Left hindlimb (tissue), 1 donor: Measurements from ENCODE around the gene PRDM16.

ENCODE experiments used
- DNase-seq: peaks from one replicate; pipeline ENCODE4 v3.0.0-alpha.2; 2018

Gene PRDM16

DNA sequence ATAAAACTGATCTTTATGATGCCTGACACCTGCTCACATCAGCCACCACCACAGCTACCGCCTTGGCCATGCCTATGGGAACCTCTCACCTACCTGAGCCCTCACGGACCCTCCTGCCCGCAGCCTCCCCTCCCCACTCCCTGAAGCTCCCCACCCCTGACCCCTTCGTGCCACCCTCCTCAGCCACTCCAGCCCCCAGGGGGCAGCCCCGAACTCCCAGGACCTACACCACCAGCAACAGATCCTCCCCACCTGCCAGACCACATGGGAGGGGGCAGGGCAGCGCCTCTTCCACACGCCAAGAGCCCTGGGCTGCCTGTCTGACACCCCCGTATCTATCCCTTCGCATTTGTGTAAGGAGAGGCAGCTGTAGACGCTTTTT lies 371.3 kb downstream of the PRDM16 start:
- peak; percentile 36 for DNase-seq

DNA sequence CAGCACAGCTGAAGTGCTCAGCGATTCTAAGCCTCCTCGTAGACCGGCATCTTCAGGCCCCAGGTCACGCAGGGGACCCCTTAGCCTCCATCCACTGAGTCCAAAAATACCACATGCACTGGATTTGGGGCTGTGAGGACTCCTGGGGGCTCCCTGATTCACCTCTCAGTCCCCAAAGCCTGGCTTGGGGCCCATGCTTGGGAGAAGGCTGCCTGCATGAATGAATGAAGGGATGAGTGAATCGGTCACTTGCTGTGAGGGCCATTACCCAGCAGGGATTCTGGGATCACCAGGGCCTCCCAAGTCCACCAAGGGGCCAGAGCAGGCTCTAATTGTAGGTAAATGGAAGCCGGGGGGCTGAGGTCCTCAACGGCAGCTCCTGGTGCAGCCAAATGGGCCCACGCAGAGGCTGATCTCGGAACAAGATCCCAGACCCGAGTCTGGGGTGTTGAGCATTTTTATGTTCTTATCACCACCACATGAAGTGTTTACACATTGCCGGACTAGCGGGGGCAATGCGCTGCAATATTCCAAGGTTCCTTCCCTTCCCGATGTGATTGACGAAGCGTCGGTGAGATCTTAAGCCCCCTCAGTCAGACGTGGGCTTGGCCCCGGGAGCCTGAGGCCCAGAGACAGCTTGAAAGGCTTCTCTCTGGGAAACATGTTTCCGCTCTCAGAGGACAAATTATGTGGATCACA lies 371.9 kb downstream of the PRDM16 start:
- peak; percentile 2 for DNase-seq

DNA sequence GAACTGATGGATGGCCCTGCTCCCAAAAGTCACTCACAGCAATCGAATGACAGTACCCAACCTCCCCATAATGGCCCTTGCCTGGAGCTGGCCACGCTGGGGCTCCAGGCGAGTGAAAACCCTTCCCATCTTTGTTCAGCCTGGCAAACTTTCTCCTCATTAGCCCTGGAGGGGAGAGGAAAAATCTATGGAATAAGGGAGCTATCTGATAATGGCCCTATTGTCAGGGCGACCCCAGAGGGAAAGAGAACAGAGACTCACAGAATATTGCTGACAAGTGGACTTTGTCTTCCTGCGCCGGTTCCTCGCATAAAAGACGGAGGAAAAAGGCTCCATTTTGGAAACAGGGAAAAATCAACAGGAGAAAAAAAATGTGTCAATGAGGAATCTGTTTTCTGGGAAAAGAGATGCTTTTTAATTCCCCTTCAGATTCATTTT lies 372.4 kb downstream of the PRDM16 start:
- peak; percentile 12 for DNase-seq

DNA sequence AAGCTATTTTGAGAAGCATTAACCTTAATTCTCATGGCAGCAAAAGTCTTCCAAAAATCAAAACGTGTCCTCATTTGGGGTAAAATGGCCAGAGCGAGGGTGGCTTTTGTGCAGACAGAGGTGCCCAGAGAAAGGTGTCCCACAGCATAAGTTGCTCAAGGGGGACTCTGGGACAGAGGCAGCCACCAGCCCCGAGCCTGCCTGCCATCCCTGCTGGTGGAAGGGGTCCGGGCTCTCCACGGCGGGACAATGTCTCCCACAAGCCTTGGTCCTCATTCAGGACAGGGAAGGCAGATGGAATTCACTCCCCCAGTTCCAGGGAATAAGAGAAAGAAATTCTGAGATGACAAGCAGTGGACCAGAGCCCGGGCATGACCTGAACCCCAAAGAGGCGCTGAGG lies 372.9 kb downstream of the PRDM16 start:
- peak; percentile 8 for DNase-seq

DNA sequence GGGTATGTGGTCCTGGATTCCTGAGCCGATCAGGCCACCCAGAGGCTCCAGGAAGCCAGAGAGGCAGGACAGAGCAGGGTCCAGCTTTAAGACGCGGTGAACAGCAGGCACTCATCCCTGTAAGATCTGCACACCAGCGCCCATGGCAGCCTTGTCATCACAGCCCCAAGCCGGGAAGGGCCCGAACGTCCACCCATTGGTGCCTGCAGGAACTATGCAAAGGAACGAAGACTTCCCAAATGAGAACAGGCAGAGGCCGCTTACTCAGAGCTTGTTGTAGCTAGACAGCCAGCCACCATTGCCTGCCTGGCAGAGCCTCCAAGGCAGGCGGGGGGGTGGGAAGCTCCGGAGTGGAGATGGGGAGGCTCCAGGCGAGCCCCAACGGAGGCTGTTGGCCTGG lies 373.3 kb downstream of the PRDM16 start:
- peak; percentile 20 for DNase-seq

DNA sequence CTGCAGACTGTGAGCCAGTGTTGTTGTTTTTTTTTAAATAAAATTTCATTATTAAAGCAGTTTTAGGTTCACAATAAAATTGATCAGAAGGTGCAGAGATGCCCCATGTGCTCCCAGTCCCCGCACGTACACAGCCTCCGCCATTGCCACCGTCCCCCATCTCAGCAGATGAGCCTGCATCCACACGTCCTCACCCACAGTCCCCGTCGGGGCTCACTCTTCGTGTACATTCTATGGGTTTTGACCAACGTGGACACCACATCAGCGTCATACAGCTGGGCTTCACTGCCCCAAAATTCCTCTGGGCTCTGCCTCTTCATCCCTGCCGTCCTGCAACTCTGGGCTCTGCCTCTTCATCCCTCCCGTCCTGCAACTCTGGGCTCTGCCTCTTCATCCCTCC lies 373.9 kb downstream of the PRDM16 start:
- DNase-seq: no peak

DNA sequence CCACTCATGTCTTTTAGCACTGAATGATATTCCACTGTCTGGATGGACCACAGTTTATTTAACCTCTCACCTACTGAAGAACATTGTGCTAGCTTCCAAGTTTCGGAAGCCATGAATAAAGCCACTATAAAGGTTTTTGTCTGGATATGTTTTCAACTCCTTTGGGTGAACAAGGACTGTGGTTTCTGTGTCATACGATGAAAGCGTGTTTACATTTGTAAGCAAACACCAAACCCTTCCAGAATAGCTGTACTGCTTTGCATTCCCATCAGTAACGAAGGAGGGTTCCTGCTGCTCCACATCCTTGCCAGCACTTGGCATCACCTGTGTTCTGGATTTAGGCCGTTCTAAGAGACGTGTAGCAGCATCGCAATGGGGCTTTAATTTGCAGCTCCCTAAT lies 374.8 kb downstream of the PRDM16 start:
- DNase-seq: peak; percentile 8

DNA sequence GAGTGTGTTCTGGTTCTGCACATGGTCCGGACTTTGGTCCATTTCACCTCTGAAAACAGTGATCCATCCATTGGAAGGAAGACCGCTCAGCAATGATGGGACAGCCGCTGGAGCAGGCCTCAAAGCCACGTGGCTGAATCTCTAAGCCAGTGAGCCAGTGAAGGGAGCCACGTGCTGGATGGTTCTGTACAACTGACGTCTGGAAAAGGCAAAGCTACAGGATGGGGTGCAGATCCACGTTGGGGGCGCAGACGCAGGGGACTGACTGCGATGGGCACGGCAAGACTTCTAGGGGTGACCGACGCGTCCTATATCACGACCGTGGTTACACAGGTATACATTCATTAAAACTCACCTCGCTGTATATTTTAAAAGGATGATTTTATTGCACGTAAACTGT lies 375.3 kb downstream of the PRDM16 start:
- DNase-seq: peak; percentile 5

DNA sequence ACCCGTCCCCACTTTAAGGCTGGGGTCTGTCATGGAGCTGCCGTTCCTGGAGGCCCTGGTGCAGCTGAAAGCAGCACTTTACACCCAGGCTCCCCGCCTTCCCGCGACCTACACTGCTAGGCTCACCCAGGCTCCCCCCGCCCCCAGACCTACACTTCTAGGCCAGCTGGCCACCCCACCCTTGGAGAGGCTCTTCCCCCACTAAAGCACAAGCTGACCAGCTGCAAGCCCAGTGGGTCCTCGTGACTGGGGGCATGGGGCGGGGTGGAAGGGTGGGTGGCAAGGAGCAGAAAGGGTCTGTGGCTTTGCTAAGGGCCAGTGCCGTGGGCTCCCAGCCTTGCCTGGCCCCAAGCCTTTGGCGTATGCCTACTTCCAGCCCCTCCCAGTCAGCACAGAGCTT lies 375.7 kb downstream of the PRDM16 start:
- peak; percentile 22 for DNase-seq

DNA sequence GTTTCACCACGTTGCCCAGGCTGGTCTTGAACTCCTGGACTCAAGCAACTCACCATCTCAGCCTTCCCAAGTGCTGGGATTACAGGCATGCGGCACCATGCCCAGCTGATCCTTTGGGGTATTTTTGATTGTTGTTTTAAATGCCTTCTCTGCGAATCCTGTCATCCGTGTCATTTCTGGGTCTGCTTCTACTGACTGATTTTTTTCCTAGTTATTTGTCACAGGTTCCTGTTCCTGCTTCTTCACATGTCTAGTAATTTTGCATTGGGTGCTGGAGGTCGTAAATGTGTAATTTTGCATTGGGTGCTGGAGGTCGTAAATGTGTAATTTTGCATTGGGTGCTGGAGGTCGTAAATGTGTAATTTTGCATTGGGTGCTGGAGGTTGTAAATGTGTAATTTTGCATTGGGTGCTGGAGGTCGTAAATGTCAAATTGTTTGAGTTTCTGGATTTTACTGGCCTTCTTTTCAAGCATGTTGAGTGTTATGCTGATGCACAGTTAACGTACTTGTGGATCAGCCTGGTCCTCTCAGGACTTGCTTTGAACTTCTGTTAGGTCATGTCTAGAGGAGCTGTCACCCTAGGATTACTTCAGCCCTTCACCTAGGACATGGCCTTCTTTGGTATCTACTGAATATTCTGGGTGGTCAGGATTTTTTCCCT lies 381.3 kb downstream of the PRDM16 start:
- no peak for DNase-seq

DNA sequence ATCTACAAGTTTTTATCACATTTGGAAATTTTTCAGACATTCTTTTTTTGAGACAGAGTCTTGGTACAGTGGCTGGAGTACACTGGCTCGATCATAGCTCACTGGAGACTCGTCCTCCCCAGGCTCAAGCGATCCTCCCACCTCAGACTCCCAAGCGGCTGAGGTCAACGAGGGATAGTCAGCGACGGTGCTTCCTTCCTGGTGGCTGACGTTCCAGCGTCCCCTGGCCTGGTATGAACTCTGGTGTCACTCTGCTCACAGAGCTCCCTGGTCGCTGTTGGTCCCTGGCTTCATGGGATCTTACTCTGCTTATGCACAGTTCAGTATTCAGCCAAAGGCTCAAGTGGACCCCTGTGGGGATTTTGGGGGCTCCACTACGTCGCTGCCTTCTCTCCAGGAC lies 382.0 kb downstream of the PRDM16 start:
- no peak for DNase-seq

DNA sequence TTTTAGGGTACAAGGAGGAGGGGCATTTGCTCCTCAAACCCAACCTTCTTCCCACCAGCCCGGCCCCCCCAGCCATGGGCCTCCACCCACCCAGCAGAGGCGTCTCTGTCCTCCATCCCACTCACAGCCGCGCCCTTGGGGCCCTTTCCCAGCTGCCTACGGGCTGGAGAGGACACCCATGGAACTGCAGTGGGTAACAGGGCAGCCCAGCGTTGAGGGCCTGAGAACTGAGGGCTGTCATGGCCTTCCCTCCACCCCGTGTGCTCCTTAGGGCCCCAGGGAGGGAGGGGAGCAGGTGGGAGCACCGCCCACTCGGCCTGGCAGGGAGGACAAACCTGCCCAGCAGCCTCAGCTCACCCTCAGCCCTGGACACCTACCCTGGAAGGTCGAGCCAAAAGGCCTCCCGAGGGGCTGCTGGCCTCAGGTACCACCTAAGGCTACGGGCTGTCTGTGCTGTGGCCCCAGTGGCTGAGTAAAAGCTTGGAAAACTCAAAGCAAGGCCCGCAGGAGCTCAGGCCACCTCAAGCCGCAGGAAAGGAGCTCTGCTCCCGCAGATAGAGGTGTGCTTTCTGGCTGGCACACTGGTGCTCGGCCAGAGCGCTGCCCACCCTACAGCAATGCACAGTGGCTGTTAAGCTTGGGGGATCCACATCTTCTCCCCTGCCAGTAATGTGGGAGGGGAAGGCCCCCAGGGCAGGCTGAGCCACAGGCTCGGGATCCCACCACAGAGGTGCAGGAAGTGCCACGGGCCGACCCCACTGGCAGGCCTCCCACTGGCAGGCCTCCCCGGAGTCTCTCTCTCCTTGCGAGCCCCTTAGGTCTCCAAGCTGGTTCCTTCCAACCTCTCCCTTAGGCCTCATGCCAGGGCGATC lies 383.2 kb downstream of the PRDM16 start:
- DNase-seq: peak; percentile 27

DNA sequence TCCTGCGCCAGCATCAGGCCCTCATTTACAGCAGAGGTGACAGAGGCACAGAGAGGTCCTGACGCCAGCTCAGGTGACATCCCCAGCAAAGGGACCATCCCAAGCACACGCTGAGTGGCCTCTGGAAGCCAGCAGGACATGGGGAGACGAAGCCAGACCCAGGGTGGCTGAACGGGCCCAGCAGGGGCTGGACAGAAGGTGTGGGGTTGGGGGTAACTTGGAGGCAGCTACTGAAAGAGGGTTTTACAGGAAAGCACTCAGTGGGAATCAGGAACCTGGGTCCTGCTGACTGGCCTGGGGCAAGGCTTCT lies 383.8 kb downstream of the PRDM16 start:
- DNase-seq: peak; percentile 33

DNA sequence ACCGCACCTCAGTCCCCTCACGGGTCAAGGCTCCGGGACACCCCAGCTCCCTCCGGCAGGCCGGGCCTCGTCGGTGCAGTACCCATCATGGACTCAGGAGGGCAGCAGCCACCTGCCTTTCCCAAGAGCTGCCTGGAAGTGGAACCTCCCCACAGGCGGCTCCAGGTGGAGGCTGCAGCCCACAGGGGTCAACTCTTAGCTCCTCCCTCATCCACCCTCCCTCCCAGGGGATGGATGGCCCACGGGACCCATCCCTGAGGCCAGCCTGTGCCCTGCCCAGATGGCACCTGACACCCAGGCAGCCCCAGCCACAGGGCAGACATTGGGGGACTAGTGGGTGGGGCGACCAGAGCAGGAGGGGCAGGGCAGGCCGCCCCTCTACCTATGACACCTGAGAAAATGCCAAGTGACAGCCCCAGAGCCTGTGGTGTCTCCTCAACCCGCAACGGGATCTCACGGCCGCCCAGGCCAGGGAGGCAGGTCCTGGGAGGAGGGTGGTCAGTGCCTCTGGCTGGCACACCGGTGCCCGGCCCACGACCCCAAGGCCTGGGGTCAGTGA lies 384.3 kb downstream of the PRDM16 start:
- DNase-seq: peak; percentile 77

DNA sequence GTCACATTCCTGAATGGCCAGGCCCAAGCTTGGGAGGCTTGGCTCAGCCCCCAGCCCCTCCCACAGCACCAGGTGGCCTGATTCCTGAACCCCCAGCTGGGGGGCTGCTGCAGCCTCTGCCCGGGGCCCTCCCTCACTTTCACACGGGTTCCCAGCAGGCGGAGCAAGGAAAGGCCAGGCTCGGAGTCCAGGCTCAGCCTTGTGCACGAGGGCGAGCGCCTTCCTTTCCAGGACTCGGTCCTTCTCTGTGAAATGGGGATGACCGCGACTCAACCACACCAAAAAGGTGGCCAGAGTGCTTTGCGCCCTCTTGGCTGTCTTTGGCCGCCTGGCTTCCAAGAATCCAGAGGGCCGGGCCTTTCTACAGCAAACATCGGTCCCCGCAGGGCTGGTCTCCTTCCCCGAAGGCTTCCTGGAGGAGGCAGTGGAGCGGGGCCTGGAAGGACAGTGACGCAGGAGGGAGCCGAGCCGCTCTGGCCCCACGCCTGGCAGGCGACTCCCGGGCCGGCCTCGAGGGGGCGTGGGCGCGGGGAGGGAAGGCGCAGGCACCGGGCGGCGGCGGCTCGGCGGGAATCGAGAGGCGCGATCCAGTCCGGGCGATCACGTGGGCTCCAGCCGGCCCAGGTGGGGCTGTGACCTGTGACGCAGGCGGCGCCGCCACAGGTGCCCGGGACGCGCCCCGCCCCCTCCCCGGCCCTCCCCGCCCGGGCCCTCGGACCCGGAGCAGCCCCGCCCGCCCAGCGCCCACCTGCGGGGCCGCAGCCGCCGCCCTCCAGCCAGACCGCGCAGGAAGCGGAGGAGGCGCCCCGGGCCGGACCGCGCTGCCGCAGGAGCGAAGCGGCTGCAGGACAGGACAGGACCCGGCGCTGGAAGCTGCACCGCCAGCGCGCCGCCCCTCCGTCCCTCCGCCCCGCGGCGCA lies 385.1 kb downstream of the PRDM16 start, which contains the start of gene ARHGEF16:
ARHGEF16 (plus strand) TSS at position 775 of the 920 bp plus-strand sequence. CDS start 8,420 bp downstream, outside the sequence.
- DNase-seq: peak; percentile 43

DNA sequence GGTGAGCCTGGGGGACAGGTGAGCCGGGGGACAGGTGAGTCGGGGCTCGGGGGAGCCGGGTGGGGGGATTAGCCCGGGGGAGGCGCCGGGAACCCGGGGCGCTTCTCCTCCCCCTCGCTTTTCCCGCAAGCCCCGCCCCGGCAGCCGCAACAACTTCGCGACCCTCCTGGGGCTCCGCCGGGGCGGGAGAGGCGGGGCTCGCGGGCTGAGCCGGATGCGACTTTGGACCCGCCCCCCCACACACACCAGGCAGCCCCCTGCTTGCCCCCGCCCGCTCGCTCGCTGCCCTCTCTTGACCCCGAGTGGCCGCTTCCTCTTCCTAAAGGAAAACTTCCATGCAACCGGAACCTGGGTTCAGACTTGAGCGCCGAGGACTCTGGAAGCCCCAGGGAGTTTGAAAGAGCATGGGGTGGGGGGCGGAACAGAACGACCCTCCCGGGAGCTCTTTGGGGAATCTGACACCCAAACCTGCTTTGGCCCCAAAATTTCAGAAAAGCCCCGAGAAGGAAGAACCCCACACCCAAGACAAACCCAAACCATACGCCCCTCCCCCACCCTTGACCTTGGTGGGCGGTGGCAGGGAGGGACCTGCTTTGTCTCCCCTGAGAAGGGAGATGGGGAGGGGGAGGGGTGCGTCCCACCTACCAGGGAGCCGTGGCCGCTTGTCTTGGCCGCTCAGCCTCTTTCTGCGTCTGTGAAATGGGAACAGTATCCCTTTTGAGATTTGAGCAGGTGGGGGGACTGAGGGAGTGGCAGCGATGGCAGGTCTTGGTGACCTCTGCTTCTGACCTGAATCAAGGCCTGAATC lies 386.0 kb downstream of the PRDM16 start:
- peak; percentile 44 for DNase-seq

DNA sequence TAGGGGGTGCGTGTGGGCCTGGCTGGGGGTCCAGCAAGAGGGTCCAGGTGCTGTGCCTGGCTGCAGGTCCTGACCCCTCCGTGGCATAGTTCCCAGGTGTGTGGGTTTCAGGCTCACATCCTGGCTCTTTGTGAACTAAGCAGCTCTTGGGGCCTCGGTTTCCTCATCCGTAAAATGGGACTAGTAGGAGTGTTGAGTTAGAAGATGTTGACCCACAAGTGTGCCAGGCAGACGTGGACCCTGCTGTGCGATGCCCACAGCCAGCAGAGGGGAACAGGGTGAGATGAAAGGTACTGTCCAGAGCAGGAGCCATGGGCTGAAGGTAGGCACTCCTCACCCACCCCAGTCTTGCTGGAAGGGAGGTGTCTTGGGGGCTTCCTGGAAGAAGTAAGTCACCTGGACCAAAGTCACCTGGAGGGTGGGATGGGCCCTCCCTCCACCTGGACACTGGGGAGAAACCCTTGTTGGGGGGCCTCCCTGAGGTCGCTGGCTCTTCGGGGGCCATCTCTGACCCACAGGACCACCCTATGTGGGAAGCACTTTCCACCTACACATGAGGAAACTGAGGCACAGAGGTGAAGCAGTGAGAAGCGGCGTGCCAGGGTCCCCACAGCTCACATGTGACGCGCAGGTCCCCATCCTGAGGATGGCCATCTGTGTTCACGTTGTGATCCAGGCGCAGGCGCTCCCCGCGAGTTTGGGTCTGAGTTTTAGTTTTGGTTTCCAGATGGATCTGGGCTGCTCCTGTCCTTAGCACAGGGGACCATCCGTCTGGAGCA lies 386.9 kb downstream of the PRDM16 start:
- peak; percentile 10 for DNase-seq

DNA sequence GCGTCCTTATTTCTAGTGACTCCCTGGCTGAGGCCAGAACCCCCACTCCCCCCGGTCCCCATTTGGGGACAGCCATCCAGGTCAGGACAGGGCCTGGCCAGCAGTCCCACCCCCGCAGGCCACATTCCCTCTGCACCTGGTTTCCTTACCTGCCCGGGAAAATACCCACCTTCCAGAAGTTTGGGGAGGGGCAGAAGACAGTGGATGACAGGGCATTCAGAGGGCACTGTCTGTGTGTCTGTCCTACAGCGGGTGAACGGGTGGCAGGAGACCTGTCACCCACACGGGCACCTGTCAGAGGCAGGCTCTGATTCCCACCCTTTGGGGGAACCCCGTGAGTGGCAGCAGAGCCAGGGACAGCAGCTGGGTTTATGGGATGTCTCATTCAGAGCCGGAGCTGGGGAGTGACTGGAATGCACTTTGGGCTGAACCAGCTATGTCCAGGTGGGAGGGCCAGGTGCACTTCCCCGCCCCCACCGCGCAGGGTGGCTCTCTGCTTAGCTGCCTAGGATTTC lies 387.5 kb downstream of the PRDM16 start:
- DNase-seq: peak; percentile 32

DNA sequence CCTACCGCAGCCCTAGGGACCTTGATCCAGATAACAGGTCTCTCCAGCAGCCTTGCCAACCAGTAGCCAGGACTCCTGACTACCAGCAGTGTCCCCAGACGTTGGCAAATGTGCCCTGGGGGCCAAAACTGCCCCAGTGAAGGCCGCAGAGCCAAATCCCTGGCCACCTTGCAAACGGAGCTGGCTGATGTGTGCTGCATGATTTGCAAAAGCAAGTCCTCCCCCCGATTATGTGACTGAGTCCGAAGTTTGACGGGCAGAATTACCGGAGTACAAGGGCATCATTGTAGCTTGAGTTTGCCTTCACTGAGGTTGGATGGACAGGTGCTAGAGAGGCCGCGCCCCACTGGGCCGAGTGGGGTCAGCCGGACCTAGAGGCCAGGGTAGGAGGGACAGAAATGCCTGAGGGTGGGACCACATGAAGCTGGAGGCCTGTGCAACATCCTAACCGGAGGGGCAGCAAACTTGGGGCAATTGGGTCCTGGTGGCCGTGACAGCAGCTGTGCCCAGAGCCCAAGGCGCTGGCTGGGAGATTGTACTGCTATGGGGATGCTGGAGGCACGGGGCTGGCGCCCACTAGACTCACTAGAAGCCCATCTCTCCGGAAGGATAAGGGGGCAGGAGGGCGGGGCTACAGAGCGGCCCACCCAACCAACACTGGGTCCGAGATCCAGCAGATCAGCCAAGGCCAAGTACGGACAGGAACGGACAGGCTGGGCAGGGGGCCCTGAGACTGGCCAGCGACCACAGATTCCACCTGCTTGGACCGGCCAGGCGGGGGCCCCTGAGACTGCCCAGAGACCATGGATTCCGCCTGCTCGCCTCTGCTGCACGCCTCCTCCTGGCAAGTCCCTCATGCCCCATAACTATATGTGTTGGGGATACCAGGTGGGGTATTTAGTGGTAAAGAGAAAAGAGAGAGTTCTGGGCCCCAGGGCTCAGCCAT lies 388.2 kb downstream of the PRDM16 start:
- peak; percentile 22 for DNase-seq
